GM12878 (cell line): Measurements from ENCODE around the gene DOCK2. TPM values are rescaled to one million over a fixed set of nuclear protein-coding genes. Genes with fewer than 3 reads are reported as not detected.

Experiments used
- CEBPB ChIP-seq, 2 experiments: fragments of 150-350 bp in 1 of 2; IDR thresholded peaks; 2 replicates each; pipeline ENCODE4 v1.6.1; 2012 to 2014; ENCODE audit warnings: low read depth in 2 of 2, low read length in 2 of 2, borderline replicate concordance in 1 of 2, inconsistent platforms in 1 of 2
- CREB1 ChIP-seq: IDR thresholded peaks from 2 replicates; pipeline ENCODE4 v1.6.1; 2012; ENCODE audit warnings: low read depth, mild to moderate bottlenecking, inconsistent platforms
- FOXM1 ChIP-seq: IDR thresholded peaks from 2 replicates; pipeline ENCODE4 v1.6.1; 2012; ENCODE audit warnings: low read depth, mild to moderate bottlenecking, inconsistent platforms, low read length, moderate library complexity
- JUND ChIP-seq: IDR thresholded peaks from 2 replicates; pipeline ENCODE4 v1.6.1; 2012; ENCODE audit warnings: low read depth, mild to moderate bottlenecking, low read length, improper control_type of control experiment, moderate library complexity
- MEF2A ChIP-seq: IDR thresholded peaks from 2 replicates; pipeline ENCODE4 v1.6.1; 2011; ENCODE audit warnings: low read depth, mild to moderate bottlenecking, low read length, moderate library complexity; ENCODE audit not compliant: insufficient read depth
- MEF2B ChIP-seq: fragments of 450-650 bp; IDR thresholded peaks from 2 replicates; pipeline ENCODE4 v1.6.1; 2018; ENCODE audit warnings: mild to moderate bottlenecking, moderate library complexity; ENCODE audit not compliant: partially characterized antibody, poor library complexity, severe bottlenecking
- MTA2 ChIP-seq: fragments of 450-650 bp; IDR thresholded peaks from 2 replicates; pipeline ENCODE4 v1.6.1; 2016; ENCODE audit warnings: low read depth, mild to moderate bottlenecking, moderate library complexity
- PKNOX1 ChIP-seq: fragments of 450-650 bp; IDR thresholded peaks from 2 replicates; pipeline ENCODE4 v1.6.1; 2016; ENCODE audit warnings: mild to moderate bottlenecking
- PRDM15 ChIP-seq: fragments of 450-650 bp; formaldehyde crosslinking; IDR thresholded peaks from 2 replicates; pipeline ENCODE4 v1.4.0; 2020; ENCODE audit warnings: mild to moderate bottlenecking, moderate library complexity
- RBBP5 ChIP-seq: fragments of 200-600 bp; sonication (generic); conservative IDR thresholded peaks from 2 replicates; pipeline ENCODE4 v1.6.1; 2016
- RUNX3 ChIP-seq: IDR thresholded peaks from 2 replicates; pipeline ENCODE4 v1.6.1; 2012; ENCODE audit warnings: low read length, inconsistent platforms
- SIN3A ChIP-seq: IDR thresholded peaks from 2 replicates; pipeline ENCODE4 v1.6.1; 2012; ENCODE audit warnings: low read depth, low read length, improper control_type of control experiment
- SMARCA5 ChIP-seq: fragments of 450-650 bp; IDR thresholded peaks from 2 replicates; pipeline ENCODE4 v1.6.1; 2017; ENCODE audit warnings: mild to moderate bottlenecking
- TAF1 ChIP-seq: IDR thresholded peaks from 2 replicates; pipeline ENCODE4 v1.6.1; 2011; ENCODE audit warnings: mild to moderate bottlenecking, low read depth, low read length, borderline replicate concordance
- TARDBP ChIP-seq: IDR thresholded peaks from 2 replicates; pipeline ENCODE4 v1.6.1; 2016; ENCODE audit warnings: borderline replicate concordance
- TCF3 ChIP-seq: IDR thresholded peaks from 2 replicates; pipeline ENCODE4 v1.6.1; 2012; ENCODE audit warnings: low read depth, mild to moderate bottlenecking, low read length, borderline replicate concordance; ENCODE audit not compliant: insufficient read depth
- WRNIP1 ChIP-seq: IDR thresholded peaks from 2 replicates; pipeline ENCODE4 v1.6.1; 2011; ENCODE audit warnings: low read depth, low read length, improper control_type of control experiment, borderline replicate concordance
- ZNF207 ChIP-seq: fragments of 450-650 bp; IDR thresholded peaks from 2 replicates; pipeline ENCODE4 v1.6.1; 2014; ENCODE audit warnings: antibody characterized with exemption, mild to moderate bottlenecking, borderline replicate concordance
- ZNF592 ChIP-seq: fragments of 450-650 bp; IDR thresholded peaks from 2 replicates; pipeline ENCODE4 v1.6.1; 2017; ENCODE audit warnings: mild to moderate bottlenecking, moderate library complexity
- polyA plus RNA-seq, 11 experiments: library from polyadenylated mRNA; depleted of rRNA in 4 of 11; unstranded in 6 of 11; stranded (reverse) in 5 of 11; fragments of >200 nt; fragmentation: Nextera tagmentation in 4 of 11; fragmentation: Illumina TruSeq in 1 of 11; extraction: Ambion mirVana in 4 of 11; extraction: Trizol in 1 of 11; gene quantifications; 1 replicate in 1 of 11; 2 replicates in 10 of 11; pipeline versions ENCODE4 v1.2.1 to v1.2.3, GENCODE V29; 2011 to 2016; ENCODE audit warnings: inconsistent platforms in 2 of 11, missing spikeins in 2 of 11, low read depth in 1 of 11
- total RNA-seq, 4 experiments: library from RNA; depleted of rRNA in 3 of 4; stranded (reverse); fragments of >200 nt in 3 of 4; fragmentation: Illumina TruSeq in 1 of 4; extraction: Trizol in 1 of 4; gene quantifications; 2 replicates each; pipeline versions ENCODE4 v1.2.1 to v1.2.3, GENCODE V29; 2013 to 2021

Gene DOCK2
- total and polyA plus RNA-seq, 10 of the 15 experiments (the other 5 are each of a cell fraction or from before 2014, with no cell fraction given): 34.2 to 192 (median 118) TPM

GRCh38 chr5:169719360-169720314 lies 82.6 kb downstream of the DOCK2 start (continued):
- TF ChIP-seq PRDM15: no peak
- 0 out of 2 replicates have a peak, but pooled peaks have one; percentile 8 for TF ChIP-seq ZNF592
- 0 out of 4 replicates have a peak, but pooled peaks of 1 of the 2 experiments have one; percentile 68 for TF ChIP-seq CEBPB (IDR thresholded peaks at IDR 0.05; ENCODE audit: borderline replicate concordance in 1 of 2, low read depth in 2 of 2, low read length in 2 of 2)
- TF ChIP-seq SMARCA5: peak; percentile 37; the same call in 1 of the 2 replicates
- TF ChIP-seq RBBP5: no peak
- TF ChIP-seq MTA2: peak; percentile 68; the same call in 1 of the 2 replicates
- no peak for TF ChIP-seq ZNF207
- TF ChIP-seq CREB1: no peak; the same call in 1 of the 2 replicates
- no peak for TF ChIP-seq WRNIP1
- 0 out of 2 replicates have a peak, but pooled peaks have one; percentile 30 for TF ChIP-seq TCF3
- TF ChIP-seq MEF2A: no peak
- TF ChIP-seq SIN3A: no peak
- TF ChIP-seq MEF2B: no peak
- TF ChIP-seq FOXM1: 0 out of 2 replicates have a peak, but pooled peaks have one; percentile 38
- TF ChIP-seq PKNOX1: 0 out of 2 replicates have a peak, but pooled peaks have one; percentile 46
- TF ChIP-seq JUND: peak; percentile 34; the same call in 1 of the 2 replicates
- TF ChIP-seq TAF1: no peak
- peak; percentile 30; the same call in 1 of the 2 replicates for TF ChIP-seq RUNX3
- no peak for TF ChIP-seq TARDBP
